GM23338 (cell line): Measurements from ENCODE around the gene DNAJB2. TPM values are rescaled to one million over a fixed set of nuclear protein-coding genes. Genes with fewer than 3 reads are reported as not detected.

Source experiments
- ATAC-seq: fragments of 200-7000 bp; cut with Tn5 transposase; 3 replicates; pipeline ENCODE4 v1.9.1; 2020
- DNase-seq: peaks from one replicate; pipeline ENCODE4 v3.0.0-alpha.2; 2015; ENCODE audit warnings: low spot score
- H2AFZ ChIP-seq: fragments of 200-600 bp; sonication (generic); 2 replicates; pipeline ENCODE4 v1.8.0; 2016; ENCODE audit warnings: antibody characterized with exemption, mild to moderate bottlenecking, moderate library complexity
- H3F3A ChIP-seq: fragments of 200-600 bp; sonication (generic); replicated peaks from 2 replicates; pipeline ENCODE4 v1.8.0; 2017; ENCODE audit warnings: antibody characterized with exemption, mixed run types, low read depth
- H3K27ac ChIP-seq: fragments of 200-600 bp; sonication (generic); 2 replicates; pipeline ENCODE4 v1.6.1; 2016; ENCODE audit warnings: low read depth
- H3K27me3 ChIP-seq: fragments of 200-600 bp; sonication (generic); 2 replicates; pipeline ENCODE4 v1.8.0; 2016; ENCODE audit warnings: mild to moderate bottlenecking, mixed run types, moderate library complexity; ENCODE audit not compliant: insufficient read depth
- H3K36me3 ChIP-seq: fragments of 200-600 bp; sonication (generic); 2 replicates; pipeline ENCODE4 v1.8.0; 2016; ENCODE audit warnings: mild to moderate bottlenecking; ENCODE audit not compliant: insufficient read depth
- H3K4me1 ChIP-seq: fragments of 200-600 bp; sonication (generic); 2 replicates; pipeline ENCODE4 v1.8.0; 2016; ENCODE audit warnings: mild to moderate bottlenecking, moderate library complexity; ENCODE audit not compliant: insufficient read depth
- H3K4me2 ChIP-seq: fragments of 200-600 bp; sonication (generic); 2 replicates; pipeline ENCODE4 v1.7.1; 2017; ENCODE audit warnings: mixed run types
- H3K4me3 ChIP-seq: fragments of 200-600 bp; sonication (generic); 2 replicates; pipeline ENCODE4 v1.6.1; 2016; ENCODE audit warnings: mixed run types
- H3K79me2 ChIP-seq: fragments of 200-600 bp; sonication (generic); replicated peaks from 2 replicates; pipeline ENCODE4 v1.8.0; 2017; ENCODE audit warnings: mild to moderate bottlenecking; ENCODE audit not compliant: insufficient read depth
- H3K9me2 ChIP-seq: fragments of 200-600 bp; sonication (generic); 2 replicates; pipeline ENCODE4 v1.8.0; 2017; ENCODE audit not compliant: insufficient read depth
- H4K20me1 ChIP-seq: fragments of 200-600 bp; sonication (generic); replicated peaks from 2 replicates; pipeline ENCODE4 v1.8.0; 2017; ENCODE audit warnings: mild to moderate bottlenecking; ENCODE audit not compliant: insufficient read depth
- H3K27ac Mint-ChIP-seq: 2 replicates; pipeline ENCODE4 v1.8.0; 2020; ENCODE audit warnings: inconsistent platforms, mild to moderate bottlenecking, moderate library complexity, mixed read lengths
- H3K27me3 Mint-ChIP-seq: 3 replicates; pipeline ENCODE4 v1.8.0; 2022; ENCODE audit warnings: low read depth, mild to moderate bottlenecking, moderate library complexity, mixed read lengths, inconsistent platforms; ENCODE audit not compliant: insufficient read depth, poor library complexity
- H3K36me3 Mint-ChIP-seq: 3 replicates; pipeline ENCODE4 v1.8.0; 2021; ENCODE audit warnings: low read depth, mild to moderate bottlenecking, inconsistent platforms, moderate library complexity, mixed read lengths
- H3K4me1 Mint-ChIP-seq: 3 replicates; pipeline ENCODE4 v1.8.0; 2020; ENCODE audit warnings: mild to moderate bottlenecking, inconsistent platforms, mixed read lengths
- H3K4me3 Mint-ChIP-seq: 3 replicates; pipeline ENCODE4 v1.8.0; 2021; ENCODE audit warnings: moderate library complexity, mild to moderate bottlenecking, inconsistent platforms, mixed read lengths
- H3K9me3 Mint-ChIP-seq: 3 replicates; pipeline ENCODE4 v1.8.0; 2020; ENCODE audit warnings: moderate library complexity, mild to moderate bottlenecking, inconsistent platforms, mixed read lengths
- CREB1 ChIP-seq: fragments of 250-450 bp; sonication (Bioruptor Pico); IDR thresholded peaks from 2 replicates; pipeline ENCODE4 v1.5.0; 2020; ENCODE audit warnings: low read depth, mild to moderate bottlenecking, moderate library complexity
- EZH2 ChIP-seq: fragments of 200-600 bp; sonication (generic); IDR thresholded peaks from one replicate; pipeline ENCODE4 v1.8.0; 2017; ENCODE audit warnings: antibody characterized with exemption, mild to moderate bottlenecking, low read depth; ENCODE audit not compliant: unreplicated experiment
- EZH2phosphoT487 ChIP-seq: fragments of 200-600 bp; sonication (generic); IDR thresholded peaks from one replicate; pipeline ENCODE4 v1.8.1; 2018; ENCODE audit warnings: antibody characterized with exemption; ENCODE audit not compliant: unreplicated experiment
- JUNB ChIP-seq: IDR thresholded peaks from one replicate; pipeline ENCODE4 v1.6.1; 2016; ENCODE audit warnings: antibody characterized with exemption; ENCODE audit not compliant: unreplicated experiment
- NANOG ChIP-seq: IDR thresholded peaks from 2 replicates; pipeline ENCODE4 v1.6.1; 2016; ENCODE audit warnings: antibody characterized with exemption, borderline replicate concordance
- POLR2AphosphoS5 ChIP-seq: IDR thresholded peaks from 2 replicates; pipeline ENCODE4 v1.6.1; 2016; ENCODE audit warnings: antibody characterized with exemption, low read depth
- ZNF331 ChIP-seq: fragments of 250-450 bp; sonication (Bioruptor Pico); IDR thresholded peaks from 2 replicates; pipeline ENCODE4 v1.5.0; 2020; ENCODE audit warnings: low read depth, mild to moderate bottlenecking, moderate library complexity
- polyA plus RNA-seq: library from polyadenylated mRNA; unstranded; fragments of >200 nt; fragmentation: Nextera tagmentation; extraction: Ambion mirVana; gene quantifications from 2 replicates; pipeline ENCODE4 v1.2.1, GENCODE V29; 2016
- total RNA-seq: library from RNA; depleted of rRNA; stranded (reverse); fragments of >200 nt; shearing (Covaris generic); gene quantifications from 2 replicates; pipeline ENCODE4 v1.2.3, GENCODE V29; 2014
- TF ChIP-seq, protein P1 (sequence below): IDR thresholded peaks from one replicate; pipeline ENCODE4 v1.6.1; 2018; ENCODE audit warnings: antibody characterized with exemption; ENCODE audit not compliant: unreplicated experiment
- TF ChIP-seq, protein P2 (sequence below): IDR thresholded peaks from 2 replicates; pipeline ENCODE4 v1.6.1; 2016; ENCODE audit warnings: antibody characterized with exemption

Gene DNAJB2
- total and polyA plus RNA-seq, 2 experiments from 2014 or later, result 6.4 to 25.9 TPM

DNA sequence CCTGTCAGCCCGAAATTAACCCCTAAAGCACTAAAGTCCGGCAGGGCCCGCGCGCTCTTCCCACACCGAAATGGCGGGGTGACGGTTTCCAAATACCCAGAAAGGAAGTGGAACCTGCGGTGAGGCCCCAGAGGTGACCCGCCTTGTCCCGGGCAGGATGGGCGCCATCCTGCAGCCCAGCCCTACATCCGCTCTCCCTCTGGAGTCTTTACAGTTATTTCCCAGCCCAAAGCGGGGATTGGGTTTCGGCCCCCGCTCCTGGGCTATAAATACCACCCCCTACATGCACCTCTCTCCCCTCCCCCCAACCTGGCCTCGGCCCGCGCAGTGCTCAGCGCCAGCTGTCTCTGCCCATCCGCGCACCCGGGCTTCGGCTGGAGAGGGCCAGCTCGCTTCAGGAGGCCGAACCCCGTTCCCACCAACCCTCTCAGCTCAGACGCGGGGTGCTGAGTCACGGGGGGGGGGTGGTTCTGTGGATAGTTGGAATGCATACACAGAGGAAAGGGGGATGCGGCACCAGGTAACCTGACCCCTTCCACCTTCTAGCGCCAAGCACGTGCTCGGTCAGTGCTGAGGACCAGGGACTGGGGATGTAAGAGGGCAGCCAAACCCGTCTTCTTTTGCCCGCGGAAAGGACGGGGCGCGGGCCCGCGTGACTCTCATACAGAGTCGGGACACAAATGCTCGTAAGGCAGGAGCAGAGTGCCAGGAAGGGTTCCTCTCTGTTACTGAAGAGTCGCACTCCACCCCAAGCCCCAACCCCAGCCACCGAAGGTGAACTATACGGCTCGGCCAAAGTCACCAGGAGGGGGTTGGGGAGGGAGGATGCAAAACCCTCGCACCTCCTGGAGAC is 26.0 kb upstream of the DNAJB2 start, which contains the start of gene TUBA4B:
Gene TUBA4B (plus strand): TSS at position 344 of the 853 bp plus-strand sequence. CDS start 165 bp downstream, at position 509.
- peaks cover 41% of the 10 kb centered on the region for H3K27me3 Mint-ChIP-seq

DNA sequence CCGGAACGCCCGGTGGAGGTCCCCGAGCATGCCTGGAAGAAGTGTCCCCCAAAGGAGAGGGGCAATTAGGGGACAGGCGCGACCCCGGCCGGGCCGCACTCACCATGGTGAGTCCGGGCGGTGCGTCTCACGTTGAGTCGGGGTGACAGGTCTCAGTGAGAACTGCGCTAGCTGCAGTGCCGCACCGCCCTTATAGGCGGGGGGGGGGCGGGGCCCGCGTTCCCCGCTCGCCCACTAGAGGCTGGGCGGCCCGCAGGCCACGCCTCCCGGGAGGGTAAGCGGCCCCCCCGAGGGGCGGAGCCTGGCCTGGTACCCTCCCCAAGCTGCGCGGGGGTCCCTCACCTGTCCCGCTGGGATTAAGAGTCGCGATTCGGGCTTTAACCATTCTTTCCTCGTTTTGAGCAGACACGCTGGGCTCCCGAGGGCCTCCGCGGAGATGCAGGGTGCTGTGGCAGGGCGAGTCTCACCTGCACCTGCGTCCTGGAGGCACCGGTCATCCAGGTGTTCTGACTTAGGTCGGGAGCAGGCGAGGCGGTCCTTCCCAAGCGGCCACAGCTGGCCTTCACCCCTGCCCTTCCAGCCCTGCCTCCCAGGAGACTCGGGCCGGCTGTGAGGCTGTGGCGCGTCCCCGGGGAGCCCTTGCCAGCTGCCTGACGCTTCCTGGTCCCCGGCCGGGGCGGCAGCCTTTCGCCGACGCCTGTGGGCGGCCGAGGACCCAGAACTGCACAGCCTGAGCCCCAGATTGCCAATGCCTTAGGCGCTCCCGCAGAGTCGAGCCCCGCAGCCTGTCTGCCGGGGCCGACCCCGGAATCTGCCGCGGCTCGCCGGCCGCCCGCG is 25.2 kb upstream of the DNAJB2 start, which contains the start of gene TUBA4A:
Gene TUBA4A (minus strand): TSS at position 166 of the 837 bp plus-strand sequence. CDS start 60 bp downstream, at position 106.
- peak; percentile 78 for ATAC-seq
- no peaks in the 10 kb centered on the region for H4K20me1 ChIP-seq
- no peaks in the 10 kb centered on the region for H3K9me3 Mint-ChIP-seq
- H3K27ac ChIP-seq, result no peak within 1 kb of the TSS
- peaks cover 36% of the 10 kb centered on the region for H3K4me1 Mint-ChIP-seq
- no peaks in the 10 kb centered on the region for H3K79me2 ChIP-seq
- peak within 1 kb of the TSS; percentile 84 for H2AFZ ChIP-seq
- TF ChIP-seq EZH2 (no peak), EZH2phosphoT487 (no peak), JUNB (no peak), POLR2AphosphoS5 (peak; percentile 91), CREB1 (CRISPR knock-in tag) (no peak), NANOG (no peak)
- TF ChIP-seq, protein P1, sequence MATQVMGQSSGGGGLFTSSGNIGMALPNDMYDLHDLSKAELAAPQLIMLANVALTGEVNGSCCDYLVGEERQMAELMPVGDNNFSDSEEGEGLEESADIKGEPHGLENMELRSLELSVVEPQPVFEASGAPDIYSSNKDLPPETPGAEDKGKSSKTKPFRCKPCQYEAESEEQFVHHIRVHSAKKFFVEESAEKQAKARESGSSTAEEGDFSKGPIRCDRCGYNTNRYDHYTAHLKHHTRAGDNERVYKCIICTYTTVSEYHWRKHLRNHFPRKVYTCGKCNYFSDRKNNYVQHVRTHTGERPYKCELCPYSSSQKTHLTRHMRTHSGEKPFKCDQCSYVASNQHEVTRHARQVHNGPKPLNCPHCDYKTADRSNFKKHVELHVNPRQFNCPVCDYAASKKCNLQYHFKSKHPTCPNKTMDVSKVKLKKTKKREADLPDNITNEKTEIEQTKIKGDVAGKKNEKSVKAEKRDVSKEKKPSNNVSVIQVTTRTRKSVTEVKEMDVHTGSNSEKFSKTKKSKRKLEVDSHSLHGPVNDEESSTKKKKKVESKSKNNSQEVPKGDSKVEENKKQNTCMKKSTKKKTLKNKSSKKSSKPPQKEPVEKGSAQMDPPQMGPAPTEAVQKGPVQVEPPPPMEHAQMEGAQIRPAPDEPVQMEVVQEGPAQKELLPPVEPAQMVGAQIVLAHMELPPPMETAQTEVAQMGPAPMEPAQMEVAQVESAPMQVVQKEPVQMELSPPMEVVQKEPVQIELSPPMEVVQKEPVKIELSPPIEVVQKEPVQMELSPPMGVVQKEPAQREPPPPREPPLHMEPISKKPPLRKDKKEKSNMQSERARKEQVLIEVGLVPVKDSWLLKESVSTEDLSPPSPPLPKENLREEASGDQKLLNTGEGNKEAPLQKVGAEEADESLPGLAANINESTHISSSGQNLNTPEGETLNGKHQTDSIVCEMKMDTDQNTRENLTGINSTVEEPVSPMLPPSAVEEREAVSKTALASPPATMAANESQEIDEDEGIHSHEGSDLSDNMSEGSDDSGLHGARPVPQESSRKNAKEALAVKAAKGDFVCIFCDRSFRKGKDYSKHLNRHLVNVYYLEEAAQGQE, result no peak
- peaks cover 39% of the 10 kb centered on the region for H3K27me3 Mint-ChIP-seq
- peak within 1 kb of the TSS; percentile 96 for H3K4me2 ChIP-seq
- H3K9me2 ChIP-seq, result no peaks in the 10 kb centered on the region
- H3K4me3 Mint-ChIP-seq, result peak within 1 kb of the TSS; percentile 85
- H3F3A ChIP-seq, result no peaks in the 10 kb centered on the region; the same call in 1 of the 2 replicates
- peaks cover 30% of the 10 kb centered on the region for H3K36me3 Mint-ChIP-seq
- peak within 1 kb of the TSS; percentile 77 for H3K27ac Mint-ChIP-seq
- H3K4me1 ChIP-seq, result peaks cover 7% of the 10 kb centered on the region; the same call in 1 of the 2 replicates
- H3K4me3 ChIP-seq, result peak within 1 kb of the TSS; percentile 74
- H3K36me3 ChIP-seq, result peaks cover 3% of the 10 kb centered on the region; the same call in 1 of the 2 replicates
- DNase-seq, result peak; percentile 86
- H3K27me3 ChIP-seq, result peaks cover 48% of the 10 kb centered on the region

More for the DNA sequence above, 26.0 kb upstream of the DNAJB2 start, which contains the start of gene TUBA4B:
- Histone ChIP-seq H3K9me2 (no peaks in the 10 kb centered on the region), H2AFZ (peak within 1 kb of the TSS; percentile 84), H3K36me3 (peaks cover 3% of the 10 kb centered on the region; the same call in 1 of the 2 replicates), H3K4me3 (peak within 1 kb of the TSS; percentile 74), H3K79me2 (no peaks in the 10 kb centered on the region), H3F3A (no peaks in the 10 kb centered on the region; the same call in 1 of the 2 replicates), H3K4me1 (peaks cover 7% of the 10 kb centered on the region; the same call in 1 of the 2 replicates), H4K20me1 (no peaks in the 10 kb centered on the region), H3K27ac (no peak within 1 kb of the TSS), H3K4me2 (peak within 1 kb of the TSS; percentile 96), H3K27me3 (peaks cover 48% of the 10 kb centered on the region)
- H3K36me3 Mint-ChIP-seq, result peaks cover 37% of the 10 kb centered on the region
- peak; percentile 66 for ATAC-seq
- H3K9me3 Mint-ChIP-seq, result no peaks in the 10 kb centered on the region
- DNase-seq, result peak; percentile 81
- peak within 1 kb of the TSS; percentile 85 for H3K4me3 Mint-ChIP-seq
- H3K27ac Mint-ChIP-seq, result peak within 1 kb of the TSS; percentile 77
- peaks cover 43% of the 10 kb centered on the region for H3K4me1 Mint-ChIP-seq
- TF ChIP-seq CREB1 (CRISPR knock-in tag) (0 out of 2 replicates have a peak, but pooled peaks have one; percentile 20), ZNF331 (CRISPR knock-in tag) (no peak)
- TF ChIP-seq, protein P2, sequence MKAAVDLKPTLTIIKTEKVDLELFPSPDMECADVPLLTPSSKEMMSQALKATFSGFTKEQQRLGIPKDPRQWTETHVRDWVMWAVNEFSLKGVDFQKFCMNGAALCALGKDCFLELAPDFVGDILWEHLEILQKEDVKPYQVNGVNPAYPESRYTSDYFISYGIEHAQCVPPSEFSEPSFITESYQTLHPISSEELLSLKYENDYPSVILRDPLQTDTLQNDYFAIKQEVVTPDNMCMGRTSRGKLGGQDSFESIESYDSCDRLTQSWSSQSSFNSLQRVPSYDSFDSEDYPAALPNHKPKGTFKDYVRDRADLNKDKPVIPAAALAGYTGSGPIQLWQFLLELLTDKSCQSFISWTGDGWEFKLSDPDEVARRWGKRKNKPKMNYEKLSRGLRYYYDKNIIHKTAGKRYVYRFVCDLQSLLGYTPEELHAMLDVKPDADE, result 0 out of 2 replicates have a peak, but pooled peaks have one; percentile 47
- TF ChIP-seq, protein P1, result no peak
